Activated naive CD4-positive, alpha-beta T cell treated with Interleukin-2 at 50 U/mL for 16 hours (primary cell): ENCODE data around the gene FAM13A.
"Not testable (repeated sequence)": the region's sequence is repeated elsewhere in the genome, so short reads cannot be mapped to it uniquely, and the experiment has no call there.

Experiments
- DNase-seq: peaks from one replicate; pipeline ENCODE4 v3.0.0-alpha.2; 2020

Gene FAM13A

DNA sequence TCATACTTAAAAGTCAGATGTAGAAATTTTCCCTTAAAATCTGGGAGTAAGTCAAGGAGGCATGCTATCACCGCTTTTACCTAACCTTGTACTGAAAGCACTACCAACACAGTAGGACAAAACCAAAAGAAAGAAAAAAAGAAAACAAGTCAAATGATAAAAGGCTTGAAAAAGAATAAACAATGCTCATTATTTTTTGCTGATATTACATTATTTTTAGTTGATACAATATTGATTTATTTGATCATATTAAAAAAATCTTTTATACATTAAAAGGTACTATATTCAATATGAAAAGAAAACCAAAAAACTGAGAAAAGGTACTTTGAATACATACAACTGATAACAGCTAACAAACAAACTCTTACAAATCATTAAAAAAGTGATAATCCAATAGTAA is 164.3 kb downstream of the FAM13A start:
- no peak for DNase-seq

DNA sequence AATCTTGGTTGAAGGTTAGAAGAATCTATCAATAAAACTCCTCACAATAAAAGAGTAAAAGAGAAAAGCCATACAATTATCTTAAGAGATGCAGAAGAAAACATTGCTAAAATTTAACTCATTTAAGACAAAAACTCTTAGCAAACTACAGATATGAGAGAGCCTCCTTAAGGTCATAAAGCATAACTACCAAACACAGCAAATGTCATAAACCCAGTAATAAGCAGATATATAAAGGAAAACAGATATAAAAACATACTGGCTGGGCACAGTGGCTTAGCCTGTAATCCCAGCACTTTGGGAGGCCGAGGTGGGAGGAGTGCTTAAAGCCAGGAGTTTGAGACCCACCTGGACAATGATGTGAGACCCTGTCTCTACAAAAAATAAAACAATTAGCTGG is 165.3 kb downstream of the FAM13A start:
- DNase-seq = no peak

DNA sequence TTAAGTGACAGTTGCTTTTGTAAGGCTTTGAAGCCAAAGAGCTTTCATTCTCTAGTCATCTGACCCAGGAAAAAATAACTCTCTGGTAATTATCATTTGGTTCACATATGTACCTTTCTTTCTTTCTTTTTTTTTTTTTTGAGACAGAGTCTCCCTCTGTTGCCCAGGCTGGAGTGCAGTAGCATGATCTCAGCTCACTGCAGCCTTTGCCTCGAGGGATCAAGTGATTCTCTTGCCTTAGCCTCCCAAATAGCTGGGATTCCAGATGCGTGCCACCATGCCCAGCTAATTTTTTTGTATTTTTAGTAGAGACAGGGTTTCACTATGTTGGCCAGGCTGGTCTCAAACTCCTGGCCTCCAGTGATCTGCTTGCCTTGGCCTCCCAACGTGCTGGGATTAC is 169.6 kb downstream of the FAM13A start:
- not testable (repeated sequence) for DNase-seq

DNA sequence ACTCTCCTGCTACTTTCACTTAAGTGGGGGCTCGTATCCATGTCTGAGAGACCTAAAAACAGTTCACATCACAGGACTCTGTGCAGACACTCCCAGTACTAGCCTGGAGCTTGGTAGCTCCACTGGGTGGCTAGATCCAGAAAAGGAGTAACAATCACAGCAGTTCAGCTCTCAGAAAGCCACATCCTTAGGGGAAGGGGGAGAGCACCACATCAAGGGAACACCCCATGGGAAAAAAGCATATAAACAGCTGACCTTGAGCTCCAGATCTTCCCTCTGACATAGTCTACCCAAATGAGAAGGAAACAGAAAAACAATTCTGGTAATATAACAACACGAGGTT is 175.8 kb downstream of the FAM13A start:
- no peak for DNase-seq

DNA sequence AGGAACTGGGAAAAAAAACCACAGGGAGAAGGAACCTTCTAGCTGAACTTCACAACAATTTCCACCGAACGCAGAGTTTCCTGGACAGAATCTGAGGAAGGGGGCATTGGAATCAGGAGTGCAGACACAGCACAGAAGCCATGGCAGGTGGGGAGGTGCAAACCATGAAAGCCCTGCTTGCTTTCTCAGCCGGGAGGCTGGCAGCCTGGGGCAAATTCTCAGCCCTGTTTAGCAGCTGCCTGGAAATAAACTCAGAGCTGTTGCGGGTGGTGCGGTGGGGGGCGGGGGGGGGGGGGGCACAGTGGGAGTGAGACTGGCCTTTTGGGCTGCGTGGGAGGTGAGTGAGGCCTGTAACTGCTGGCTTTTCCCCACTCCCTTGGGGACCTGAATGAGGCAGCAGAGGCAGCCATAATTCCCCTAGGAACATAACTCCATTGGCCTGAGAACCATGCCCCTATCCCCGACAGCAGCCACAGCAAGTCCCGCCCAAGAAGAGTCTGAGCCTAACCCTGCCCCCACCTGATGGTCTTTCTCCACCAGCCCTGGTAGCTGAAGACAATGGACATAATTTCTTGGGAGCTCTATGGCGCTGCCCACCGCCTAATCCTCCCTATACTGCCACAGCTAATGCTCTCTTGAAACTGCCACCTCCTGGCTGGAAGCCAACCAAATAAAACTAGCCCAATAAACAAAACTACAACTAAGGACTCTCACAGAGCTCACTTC is 176.3 kb downstream of the FAM13A start:
- no peak for DNase-seq

DNA sequence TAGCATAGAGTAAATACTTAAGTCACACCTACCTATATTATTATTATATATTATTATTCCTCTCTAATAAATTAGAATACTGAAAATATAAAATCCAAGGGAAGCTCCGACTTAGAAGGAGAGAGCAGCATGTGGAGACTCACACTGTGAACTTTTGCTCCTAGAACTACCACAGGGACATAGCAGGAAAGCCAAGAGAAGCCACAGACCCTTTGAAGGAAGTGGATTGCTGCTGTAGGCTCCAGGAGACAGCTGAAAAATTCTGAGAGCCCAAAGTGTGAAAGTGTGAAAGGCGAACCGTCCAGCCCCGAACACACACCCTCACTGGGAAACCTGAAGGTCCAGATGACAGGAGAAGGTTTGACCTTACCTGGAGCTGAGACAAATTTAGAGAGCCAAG is 177.0 kb downstream of the FAM13A start:
- DNase-seq = no peak

DNA sequence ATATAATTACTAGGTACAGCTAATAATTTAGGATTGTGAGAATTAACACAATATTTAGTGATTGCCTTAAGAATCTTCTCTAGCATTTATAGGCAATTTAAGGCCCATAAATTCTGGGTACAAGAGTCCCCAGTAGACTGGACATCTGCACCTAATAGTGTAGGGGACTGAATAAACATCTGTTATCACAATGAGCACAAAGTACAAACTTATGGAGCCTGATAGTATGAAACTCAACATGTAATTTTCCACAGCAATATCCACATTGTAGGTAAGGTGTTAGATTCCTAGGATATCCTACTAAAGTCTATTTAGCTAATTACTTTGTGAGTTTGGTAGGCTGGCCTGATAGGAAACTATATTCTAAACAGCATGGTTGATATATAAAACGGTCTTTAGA is 178.3 kb downstream of the FAM13A start:
- no peak for DNase-seq

DNA sequence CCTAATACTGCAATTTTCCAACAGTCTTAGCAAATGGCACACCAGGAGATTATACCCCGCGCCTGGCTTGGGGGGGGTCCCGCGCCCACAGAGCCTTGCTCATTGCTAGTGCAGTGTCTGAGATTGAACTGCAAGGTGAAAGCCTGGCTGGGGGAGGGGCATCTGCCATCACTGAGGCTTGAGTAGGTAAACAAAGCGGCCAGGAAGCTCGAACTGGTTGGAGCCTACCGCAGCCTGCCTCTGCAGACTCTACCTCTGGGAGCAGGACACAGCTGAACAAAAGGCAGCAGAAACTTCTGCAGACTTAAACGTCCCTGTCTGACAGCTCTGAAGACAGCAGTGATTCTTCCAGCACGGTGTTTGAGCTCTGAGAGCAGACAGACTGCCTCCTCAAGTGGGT is 186.6 kb downstream of the FAM13A start:
- DNase-seq = no peak

DNA sequence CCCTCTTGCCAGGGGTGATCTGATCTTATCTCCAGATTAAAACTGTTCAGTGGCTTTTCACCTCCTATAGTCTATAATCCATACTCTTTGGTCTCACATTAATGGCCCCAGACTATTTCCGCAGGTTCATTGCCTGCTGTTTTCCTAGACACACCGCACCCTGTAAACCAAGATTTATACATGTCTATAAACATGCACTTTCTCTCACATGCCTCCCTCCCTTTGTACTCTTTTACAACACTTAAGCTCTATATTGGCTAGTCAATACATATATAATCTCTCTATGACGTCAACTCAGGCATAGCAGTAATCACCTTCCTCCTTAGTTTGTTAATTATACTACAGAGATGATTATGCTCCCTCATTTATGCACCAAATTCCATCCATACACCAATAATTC is 188.5 kb downstream of the FAM13A start:
- no peak for DNase-seq

DNA sequence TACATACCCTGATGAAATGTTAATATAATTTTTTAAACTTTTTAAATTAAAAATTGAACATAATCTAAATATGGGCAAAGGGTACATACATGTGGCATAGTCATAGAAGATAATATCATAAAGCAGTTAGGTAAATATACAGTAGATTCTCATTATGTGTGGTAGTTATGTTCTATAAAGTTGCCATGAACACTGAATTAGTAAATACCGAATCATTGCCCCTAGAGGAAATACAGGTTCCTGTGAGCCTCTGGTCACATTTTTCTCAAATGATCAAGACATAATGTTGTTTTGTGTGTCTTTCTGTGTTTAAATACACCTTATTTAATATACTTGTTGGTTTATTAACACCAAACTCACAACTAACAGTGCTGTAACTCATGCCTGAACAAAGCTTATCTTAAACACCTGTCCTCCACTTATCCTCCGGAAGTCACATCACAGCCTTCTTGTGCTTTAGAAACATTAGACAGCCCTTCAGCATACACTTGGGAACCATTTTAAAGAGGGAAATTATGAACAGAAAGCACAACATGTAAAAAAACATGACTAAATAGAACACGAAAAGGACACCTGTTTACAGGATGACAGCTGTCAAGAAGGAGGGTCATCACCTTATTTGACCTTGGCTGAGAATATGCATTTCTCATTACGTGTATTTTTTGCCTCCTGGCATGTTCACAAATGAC is 190.0 kb downstream of the FAM13A start:
- no peak for DNase-seq

DNA sequence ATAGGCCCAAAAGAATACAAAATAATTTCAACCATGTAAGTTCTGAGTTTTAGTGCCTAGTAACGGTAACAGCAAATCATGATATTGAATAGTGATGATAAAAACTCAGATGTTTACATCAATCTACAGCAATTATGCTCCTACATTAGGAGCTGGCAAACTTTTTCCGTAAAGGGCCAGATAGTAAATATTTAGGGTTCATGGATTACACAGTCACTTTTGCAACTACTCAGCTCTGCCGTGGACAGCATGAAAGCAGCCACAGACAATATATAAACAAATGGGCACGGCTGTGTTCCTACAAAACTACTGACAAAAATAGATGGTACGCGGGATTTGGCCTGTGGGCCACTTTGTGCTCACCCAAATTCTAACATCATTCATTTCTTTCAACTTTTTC is 191.5 kb downstream of the FAM13A start:
- DNase-seq = no peak

DNA sequence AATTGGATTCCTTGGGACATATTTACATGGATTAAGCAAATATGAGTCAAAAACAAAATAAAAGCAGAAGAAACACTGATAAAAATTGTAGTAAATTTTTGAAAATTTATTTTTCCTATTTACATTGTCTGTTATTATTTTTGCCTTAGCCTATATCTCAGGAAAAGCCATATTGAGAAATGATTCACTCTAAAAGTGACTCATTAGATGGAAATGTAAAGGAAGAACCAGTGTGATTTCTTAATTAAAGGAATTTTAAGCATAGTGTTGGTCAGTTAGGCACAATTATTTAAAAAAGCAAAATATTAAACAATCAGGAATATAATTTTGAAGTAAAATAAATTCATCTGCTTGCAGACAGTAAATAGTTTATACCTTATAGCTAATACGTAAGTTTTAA is 191.9 kb downstream of the FAM13A start:
- DNase-seq = no peak

DNA sequence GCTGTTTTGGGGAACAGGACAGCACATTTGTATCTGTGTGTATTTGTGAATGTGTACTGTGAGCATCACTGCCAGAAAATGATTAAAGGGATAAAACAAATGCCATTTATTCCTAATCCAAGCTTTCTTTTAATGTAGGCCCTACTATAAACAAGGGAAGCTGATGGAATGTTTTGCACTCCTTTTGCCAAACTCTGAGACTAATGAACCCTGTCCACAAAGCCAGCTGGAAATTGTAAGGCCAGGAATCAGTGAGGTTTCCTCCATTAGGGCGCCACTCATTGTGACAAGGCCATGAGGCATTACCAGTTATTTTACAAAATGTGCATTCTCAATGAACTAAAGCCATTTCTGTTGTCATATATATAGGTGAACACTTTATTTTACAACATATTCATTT is 196.4 kb downstream of the FAM13A start:
- DNase-seq = no peak

DNA sequence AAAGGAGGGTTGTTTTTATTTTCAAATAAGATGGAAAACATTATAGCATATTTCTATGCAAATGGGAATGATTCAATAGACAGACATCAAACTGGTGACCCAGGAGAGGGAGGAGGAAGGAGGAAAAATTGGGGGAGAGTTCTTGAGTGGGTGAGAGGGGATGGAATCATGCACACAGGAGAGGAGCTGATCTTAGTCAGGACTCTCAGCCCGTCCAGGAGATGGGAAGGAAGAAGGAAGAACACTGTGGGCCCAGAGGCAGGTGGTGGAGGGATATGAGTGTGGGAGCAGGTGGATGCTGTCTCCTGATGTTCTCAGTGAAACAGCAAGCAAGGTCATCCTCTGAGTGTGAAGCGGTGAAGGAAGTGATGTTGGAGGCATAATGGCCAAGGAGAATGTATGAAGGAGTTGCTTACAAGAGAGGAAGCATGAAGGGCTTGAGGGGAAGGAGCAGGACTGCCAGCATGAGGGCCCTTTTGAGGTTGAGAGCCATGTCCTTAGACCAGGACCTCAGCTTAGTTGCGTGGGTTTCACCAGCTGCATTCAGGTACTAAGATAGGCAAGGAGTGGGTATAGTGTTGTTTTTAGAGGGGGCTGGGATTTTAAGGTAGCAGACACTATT is 197.7 kb downstream of the FAM13A start:
- no peak for DNase-seq

DNA sequence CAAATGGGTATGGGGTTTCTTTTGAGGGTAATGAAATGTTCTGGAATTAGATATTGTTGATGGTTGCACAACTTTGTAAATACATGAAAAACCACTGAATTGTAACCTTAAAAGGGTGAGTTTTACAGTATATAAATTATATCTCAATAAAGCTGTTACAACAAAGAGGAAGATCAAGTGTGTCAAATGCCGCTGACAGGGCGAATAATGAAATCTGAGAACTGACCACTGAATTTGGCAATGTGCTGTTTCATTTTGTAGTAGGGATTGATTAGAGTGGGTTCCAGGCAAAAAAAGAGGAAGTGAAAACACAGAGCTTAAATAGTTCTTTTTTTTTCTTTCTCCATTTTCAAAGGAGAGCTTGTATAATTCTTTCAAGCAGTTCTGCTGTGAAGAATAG is 198.2 kb downstream of the FAM13A start:
- no peak for DNase-seq

DNA sequence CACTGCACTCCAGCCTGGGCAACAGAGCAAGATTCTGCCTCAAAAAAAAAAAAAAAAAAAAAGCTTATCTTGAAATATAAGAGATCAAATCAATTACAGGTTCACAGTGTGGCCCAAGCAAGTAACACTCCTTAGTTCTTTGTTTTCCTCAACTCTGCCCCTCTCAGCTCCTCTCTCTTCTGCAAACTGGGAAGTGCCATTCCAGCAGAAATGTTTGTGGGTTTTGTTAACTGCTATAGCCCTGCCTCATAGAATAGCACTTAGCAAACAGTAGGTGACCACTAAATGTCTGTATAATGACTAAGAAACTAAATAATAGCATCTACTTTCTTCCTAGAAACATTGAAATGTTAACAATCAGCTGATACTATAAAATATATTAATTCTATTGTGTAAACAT is 199.4 kb downstream of the FAM13A start:
- DNase-seq = no peak

DNA sequence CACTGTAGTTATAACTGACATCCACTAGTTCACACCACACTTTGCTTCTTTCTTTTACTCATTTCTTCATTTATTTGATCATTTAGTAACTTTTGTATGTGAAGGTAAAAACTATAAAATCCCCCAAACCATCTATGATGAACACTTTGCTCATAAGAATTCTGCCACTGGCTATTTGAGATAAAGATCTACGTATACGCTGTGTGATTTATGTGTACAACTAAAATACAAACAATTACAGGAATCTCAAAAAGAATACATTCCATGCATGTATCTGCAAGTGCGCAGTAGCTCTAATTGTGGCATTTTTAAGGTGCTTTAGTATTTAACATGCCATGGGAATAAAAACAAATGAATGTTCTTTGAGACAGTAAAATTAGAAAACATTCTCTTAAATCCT is 202.5 kb downstream of the FAM13A start:
- no peak for DNase-seq

DNA sequence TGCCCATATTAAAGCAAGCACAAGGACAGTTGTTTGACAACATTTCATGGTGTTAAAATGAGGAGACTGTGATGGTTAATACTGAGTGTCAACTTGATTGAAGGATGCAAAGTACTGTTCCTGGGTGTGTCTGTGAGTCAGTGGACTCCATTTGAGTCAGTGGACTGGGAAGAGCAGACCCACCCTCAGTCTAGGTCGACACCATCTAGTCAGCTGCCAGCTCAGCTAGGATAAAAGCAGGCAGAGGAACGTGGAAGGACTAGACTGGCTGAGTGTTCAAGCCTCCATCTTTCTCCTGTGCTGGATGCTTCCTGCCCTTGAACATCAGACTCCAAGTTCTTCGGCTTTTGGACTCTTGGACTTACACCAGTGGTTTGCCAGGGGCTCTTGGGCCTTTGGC is 203.4 kb downstream of the FAM13A start:
- not testable (repeated sequence) for DNase-seq

DNA sequence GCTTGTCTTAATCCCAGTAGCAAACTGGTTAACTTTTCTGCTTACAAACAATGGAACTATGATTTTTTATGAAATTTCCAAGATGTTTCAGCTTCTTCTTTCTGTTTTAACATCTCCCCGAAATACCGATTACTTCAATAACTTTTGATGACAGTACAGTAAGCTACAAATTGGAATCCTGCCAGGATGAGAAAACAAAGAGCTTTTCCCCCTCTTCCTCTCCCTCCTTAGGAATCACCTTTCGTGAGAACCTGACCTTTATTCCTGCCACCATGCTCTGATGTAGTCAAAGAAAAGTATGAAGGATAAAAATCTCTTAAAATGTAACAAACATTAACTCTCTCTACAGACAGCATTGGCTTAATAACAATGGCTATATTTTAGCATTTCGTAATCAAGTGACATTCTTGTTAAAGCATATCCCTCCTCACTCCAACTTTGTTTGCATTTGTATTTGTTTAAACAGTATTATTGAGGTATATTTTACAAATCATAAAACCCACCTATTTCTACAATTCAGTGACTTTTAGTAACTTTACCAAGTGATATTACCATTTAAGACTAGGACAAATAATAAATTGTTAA is 210.7 kb downstream of the FAM13A start:
- no peak for DNase-seq

DNA sequence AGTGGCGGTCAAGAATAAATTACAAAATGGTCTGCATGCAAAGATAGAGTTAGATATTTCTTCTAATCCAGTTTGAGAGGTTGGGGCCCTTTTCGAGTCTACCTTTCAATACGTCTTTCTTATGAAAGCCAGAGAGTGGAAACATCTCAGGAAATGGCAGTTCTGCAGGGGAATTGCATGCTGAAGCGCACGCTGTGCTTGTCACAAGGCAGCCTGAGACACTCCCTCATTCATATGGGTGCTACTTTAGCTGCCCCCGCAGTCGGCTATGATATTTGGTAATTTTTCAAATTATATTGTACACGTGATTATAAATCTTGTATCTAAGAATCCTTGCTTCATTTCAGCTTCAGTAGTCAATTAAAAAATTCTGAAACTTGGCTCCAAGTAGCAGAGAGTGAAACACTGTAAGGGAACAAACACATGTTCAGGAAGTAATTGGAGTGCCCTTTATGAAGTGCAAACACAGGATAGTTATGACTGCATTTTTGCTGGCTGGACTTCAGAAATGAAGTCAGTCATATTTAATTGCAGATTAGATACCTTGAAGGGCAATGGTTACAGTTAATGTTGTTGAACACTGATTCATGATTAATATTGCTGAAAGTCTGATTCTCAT is 213.8 kb downstream of the FAM13A start:
- no peak for DNase-seq

DNA sequence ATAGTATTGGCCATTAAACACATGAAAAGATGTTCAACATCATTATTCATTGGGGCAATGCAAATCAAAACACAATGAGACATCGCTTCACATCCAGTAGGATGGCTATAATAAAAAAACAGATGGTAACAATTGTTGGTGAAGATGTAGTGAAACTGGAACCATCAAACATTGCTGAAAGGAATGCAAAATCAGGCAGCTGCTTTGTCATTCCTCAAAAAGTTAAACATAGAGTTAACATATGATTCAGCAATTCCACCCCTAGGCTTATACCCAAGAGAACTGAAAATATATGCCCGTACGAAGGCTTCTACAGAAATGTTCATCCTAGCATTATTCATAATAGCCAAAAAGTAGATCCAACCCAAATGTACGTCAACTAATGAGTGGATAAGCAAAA is 215.3 kb downstream of the FAM13A start:
- DNase-seq = no peak

DNA sequence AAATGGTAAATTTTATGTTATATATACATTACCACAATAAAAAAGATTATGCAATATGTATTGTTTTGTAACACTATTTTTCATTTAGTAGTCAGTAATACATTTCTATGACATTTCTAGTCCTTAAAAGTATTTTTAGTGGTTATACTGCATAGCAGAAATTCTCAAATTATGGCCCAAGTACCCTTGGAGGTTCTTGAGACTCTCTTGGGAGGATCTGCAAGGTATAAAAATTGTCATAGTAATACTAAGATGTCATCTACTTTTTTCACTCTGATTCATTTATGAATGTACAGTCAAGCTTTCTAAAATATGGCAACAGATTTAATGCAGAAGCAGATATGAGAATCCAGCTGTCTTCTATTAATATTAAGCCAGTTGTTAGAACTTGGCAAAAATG is 220.8 kb downstream of the FAM13A start:
- no peak for DNase-seq

DNA sequence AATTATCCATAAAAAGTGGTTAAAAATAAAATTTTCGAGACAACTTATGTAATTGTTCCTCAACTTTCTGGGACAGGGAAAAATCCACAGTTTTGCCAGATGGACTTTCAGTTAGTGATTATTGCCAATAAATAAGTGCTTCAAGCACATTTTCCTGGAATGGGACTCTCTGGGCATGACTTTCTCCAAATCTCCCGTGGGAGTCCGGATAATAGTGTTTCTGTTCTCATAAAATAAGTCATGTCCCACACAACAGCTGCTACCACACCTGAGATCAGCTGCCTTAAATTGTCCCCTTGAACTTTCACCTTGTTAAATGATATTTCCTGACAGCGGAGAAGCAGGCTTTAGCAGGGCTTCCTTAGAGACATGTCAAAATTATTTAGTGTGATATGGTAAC is 226.0 kb downstream of the FAM13A start:
- DNase-seq = no peak

DNA sequence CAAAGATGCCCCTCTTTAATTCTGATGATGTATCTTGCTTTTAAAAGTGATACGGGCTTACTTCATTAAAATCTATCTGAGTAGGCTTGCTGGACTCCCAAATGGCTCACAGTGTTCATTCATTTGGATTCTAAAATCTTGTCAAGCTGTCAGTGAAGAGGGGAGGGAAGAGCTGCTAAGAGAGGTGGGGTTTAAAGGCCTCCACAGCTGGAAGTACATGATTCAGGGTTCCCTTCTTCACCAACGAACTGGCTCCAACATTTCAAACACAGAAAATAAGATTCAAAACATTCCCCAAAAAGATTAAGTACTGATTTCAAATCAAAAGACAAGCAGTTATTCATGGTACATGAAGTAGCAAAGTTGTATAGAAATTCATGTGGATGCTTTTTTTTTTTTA is 226.4 kb downstream of the FAM13A start:
- DNase-seq = no peak
